ENCODE measurements around the gene SLC22A1.

DNA sequence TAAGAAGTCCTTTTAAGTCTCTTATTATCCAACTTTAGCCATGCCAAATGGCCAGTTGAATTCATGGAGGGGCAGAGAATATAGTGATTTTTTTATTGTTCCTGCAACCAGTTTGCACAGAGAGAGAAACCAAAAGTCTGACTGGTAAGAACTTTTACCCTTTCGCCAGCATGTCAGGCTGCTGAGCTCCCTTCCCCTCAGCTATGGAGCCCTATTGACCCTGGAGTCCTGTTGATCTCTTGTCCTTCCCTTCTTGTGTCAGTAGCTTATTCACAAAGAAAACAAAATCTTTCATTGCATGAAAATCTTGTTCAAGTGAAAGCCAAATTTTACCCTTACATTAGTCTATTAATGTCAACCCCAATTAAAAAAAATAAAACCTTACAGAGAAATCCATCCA is 1.5 kb upstream of the SLC22A1 start:
- TF ChIP-seq, protein P1, sequence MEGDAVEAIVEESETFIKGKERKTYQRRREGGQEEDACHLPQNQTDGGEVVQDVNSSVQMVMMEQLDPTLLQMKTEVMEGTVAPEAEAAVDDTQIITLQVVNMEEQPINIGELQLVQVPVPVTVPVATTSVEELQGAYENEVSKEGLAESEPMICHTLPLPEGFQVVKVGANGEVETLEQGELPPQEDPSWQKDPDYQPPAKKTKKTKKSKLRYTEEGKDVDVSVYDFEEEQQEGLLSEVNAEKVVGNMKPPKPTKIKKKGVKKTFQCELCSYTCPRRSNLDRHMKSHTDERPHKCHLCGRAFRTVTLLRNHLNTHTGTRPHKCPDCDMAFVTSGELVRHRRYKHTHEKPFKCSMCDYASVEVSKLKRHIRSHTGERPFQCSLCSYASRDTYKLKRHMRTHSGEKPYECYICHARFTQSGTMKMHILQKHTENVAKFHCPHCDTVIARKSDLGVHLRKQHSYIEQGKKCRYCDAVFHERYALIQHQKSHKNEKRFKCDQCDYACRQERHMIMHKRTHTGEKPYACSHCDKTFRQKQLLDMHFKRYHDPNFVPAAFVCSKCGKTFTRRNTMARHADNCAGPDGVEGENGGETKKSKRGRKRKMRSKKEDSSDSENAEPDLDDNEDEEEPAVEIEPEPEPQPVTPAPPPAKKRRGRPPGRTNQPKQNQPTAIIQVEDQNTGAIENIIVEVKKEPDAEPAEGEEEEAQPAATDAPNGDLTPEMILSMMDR (IDR thresholded peaks at IDR 0.05; ENCODE audit: extremely low read depth in 1 of 2, insufficient read depth in 1 of 2, low read depth in 1 of 2, low read length in 2 of 2), result no peak
- no peak for TF ChIP-seq EZH2 (IDR thresholded peaks at IDR 0.05; ENCODE audit: borderline replicate concordance, low read depth, low read length, severe bottlenecking)
- no peak for TF ChIP-seq POLR2AphosphoS5 (IDR thresholded peaks at IDR 0.05; ENCODE audit: insufficient read depth, low read depth, low read length)
- no peak for TF ChIP-seq GATA2 (IDR thresholded peaks at IDR 0.05; ENCODE audit: insufficient read depth, insufficient read length, low read depth, low read length)
- TF ChIP-seq POLR2A (IDR thresholded peaks at IDR 0.05; ENCODE audit: low read depth, low read length), result no peak
- TF ChIP-seq MAX (IDR thresholded peaks at IDR 0.05; ENCODE audit: insufficient read depth, insufficient read length), result no peak

Measured in endothelial cell of umbilical vein (primary cell).